IMR-90 (cell line): ENCODE results near the gene SPAG8. TPM values are rescaled to one million over a fixed set of nuclear protein-coding genes. Genes with fewer than 3 reads are reported as not detected.
A peak's percentile ranks its signal among the peaks of the same experiment; 100 is the strongest.

Source experiments
- ATAC-seq: fragments of 200-7000 bp; cut with Tn5 transposase; 2 replicates; pipeline ENCODE4 v1.9.1; 2020; ENCODE audit warnings: low read depth, mild to moderate bottlenecking, moderate library complexity
- BruUV-seq: library from RNA; stranded (reverse); fragments of 400-500 nt; replicated peaks from 2 replicates; lab custom pipeline; 2021; lab: Mats Ljungman, UMichigan
- CTCF ChIA-PET: fragments of 300-600 bp; formaldehyde crosslinking; extraction: SDS; loops from one replicate; lab custom pipeline; 2021; ENCODE audit warnings: antibody characterized with exemption; lab: Yijun Ruan, JAX
- POLR2A ChIA-PET: fragments of 300-600 bp; sonication (Branson Sonifier 250); formaldehyde crosslinking; loops from one replicate; lab custom pipeline; 2022; ENCODE audit warnings: antibody characterized with exemption; ENCODE audit not compliant: unreplicated experiment; lab: Charles Lee
- DNase-seq: peaks from one replicate; pipeline ENCODE4 v3.0.0; 2013
- H2AFZ ChIP-seq: replicated peaks from 2 replicates; pipeline ENCODE3; 2013; ENCODE audit warnings: low read length, mild to moderate bottlenecking; ENCODE audit not compliant: poor library complexity
- H2AK5ac ChIP-seq: 2 replicates; pipeline ENCODE4 v1.6.1; 2013; ENCODE audit warnings: low read depth, low read length, inconsistent platforms
- H2AK9ac ChIP-seq: replicated peaks from 2 replicates; pipeline ENCODE3; 2013; ENCODE audit warnings: mild to moderate bottlenecking, low read depth, low read length, moderate library complexity; ENCODE audit not compliant: poor library complexity
- H2BK120ac ChIP-seq: 2 replicates; pipeline ENCODE4 v1.6.1; 2013; ENCODE audit warnings: low read depth, low read length, inconsistent platforms
- H2BK15ac ChIP-seq: 3 replicates; pipeline ENCODE4 v1.6.1; 2013; ENCODE audit warnings: low read depth, low read length, inconsistent platforms
- H2BK20ac ChIP-seq: 2 replicates; pipeline ENCODE4 v1.6.1; 2013; ENCODE audit warnings: low read depth, mild to moderate bottlenecking, inconsistent platforms, low read length, moderate library complexity
- H2BK5ac ChIP-seq: 2 replicates; pipeline ENCODE4 v1.6.1; 2013; ENCODE audit warnings: mild to moderate bottlenecking, low read depth, low read length, inconsistent platforms; ENCODE audit not compliant: poor library complexity, severe bottlenecking
- H3K14ac ChIP-seq: replicated peaks from 2 replicates; pipeline ENCODE4 v1.6.1; 2013; ENCODE audit warnings: low read depth, low read length, inconsistent platforms
- H3K18ac ChIP-seq: 2 replicates; pipeline ENCODE4 v1.6.1; 2013; ENCODE audit warnings: low read depth, low read length, control low read depth
- H3K23ac ChIP-seq: 2 replicates; pipeline ENCODE4 v1.6.1; 2013; ENCODE audit warnings: low read depth, low read length, inconsistent platforms
- H3K27ac ChIP-seq: 2 replicates; pipeline ENCODE4 v1.5.1; 2013; ENCODE audit warnings: mild to moderate bottlenecking, control low read depth, low read length; ENCODE audit not compliant: insufficient read depth
- H3K27me3 ChIP-seq: 2 replicates; pipeline ENCODE4 v1.6.1; 2013; ENCODE audit warnings: low read length; ENCODE audit not compliant: control insufficient read depth, insufficient read depth
- H3K36me3 ChIP-seq: 2 replicates; pipeline ENCODE4 v1.6.1; 2013; ENCODE audit warnings: low read length, mixed read lengths; ENCODE audit not compliant: control insufficient read depth, insufficient read depth
- H3K4ac ChIP-seq: 2 replicates; pipeline ENCODE4 v1.6.1; 2013; ENCODE audit warnings: low read depth, low read length, inconsistent platforms
- H3K4me1 ChIP-seq: 2 replicates; pipeline ENCODE4 v1.6.1; 2013; ENCODE audit warnings: low read length, mixed read lengths; ENCODE audit not compliant: control insufficient read depth, insufficient read depth
- H3K4me2 ChIP-seq: 2 replicates; pipeline ENCODE4 v1.6.1; 2013; ENCODE audit warnings: low read depth, mild to moderate bottlenecking, control low read depth, low read length, moderate library complexity
- H3K4me3 ChIP-seq: 2 replicates; pipeline ENCODE4 v1.5.1; 2013; ENCODE audit warnings: low read depth, mild to moderate bottlenecking, control low read depth, low read length, moderate library complexity; ENCODE audit not compliant: insufficient read depth
- H3K56ac ChIP-seq: 2 replicates; pipeline ENCODE4 v1.6.1; 2013; ENCODE audit warnings: low read length, inconsistent platforms; ENCODE audit not compliant: insufficient read depth; ENCODE audit errors: extremely low read depth
- H3K79me1 ChIP-seq, 2 experiments: 2 replicates each; pipeline ENCODE4 v1.6.1; 2013; ENCODE audit warnings: low read length in 2 of 2, inconsistent platforms in 1 of 2, low read depth in 1 of 2
- H3K9ac ChIP-seq: 2 replicates; pipeline ENCODE4 v1.6.1; 2013; ENCODE audit warnings: low read depth, low read length, control low read depth
- H3K9me1 ChIP-seq: 2 replicates; pipeline ENCODE4 v1.6.1; 2013; ENCODE audit warnings: low read length, inconsistent platforms; ENCODE audit not compliant: insufficient read depth
- H3K9me3 ChIP-seq: 2 replicates; pipeline ENCODE4 v1.6.1; 2013; ENCODE audit warnings: low read length; ENCODE audit not compliant: control insufficient read depth, insufficient read depth
- H4K20me1 ChIP-seq: 2 replicates; pipeline ENCODE4 v1.6.1; 2013; ENCODE audit warnings: low read length, inconsistent platforms; ENCODE audit not compliant: insufficient read depth
- H4K5ac ChIP-seq: 2 replicates; pipeline ENCODE4 v1.6.1; 2013; ENCODE audit warnings: mild to moderate bottlenecking, low read depth, low read length, control low read depth
- H4K8ac ChIP-seq, 2 experiments: 2 replicates each; pipeline ENCODE4 v1.6.1; 2013; ENCODE audit warnings: low read depth in 2 of 2, low read length in 2 of 2, control low read depth in 1 of 2, inconsistent platforms in 1 of 2
- H4K91ac ChIP-seq: 2 replicates; pipeline ENCODE4 v1.6.1; 2013; ENCODE audit warnings: low read depth, low read length, inconsistent platforms; ENCODE audit not compliant: insufficient read depth
- POLR2A ChIP-seq: IDR thresholded peaks from 2 replicates; pipeline ENCODE4 v1.6.1; 2012; ENCODE audit warnings: mild to moderate bottlenecking, low read depth, low read length
- WGBS, 2 experiments: methylation state at CpG; one replicate each; pipeline versions ENCODE4 v1.1.5 to v1.1.7; 2013; ENCODE audit warnings: missing lambda C conversion rate in 2 of 2; ENCODE audit not compliant: insufficient read length in 1 of 2; ENCODE audit errors: extremely low coverage in 2 of 2; 5-methylcytosine and 5-hydroxymethylcytosine counted together
- dilution Hi-C: fragments of 300-500 bp; cut with HindIII; formaldehyde crosslinking; loops from one replicate; pipeline ENCODE4 v1.14.3; 2018; ENCODE audit warnings: low sequenced_read_pairs; ENCODE audit not compliant: unreplicated experiment
- in situ Hi-C: fragments of 300-500 bp; cut with MboI; formaldehyde crosslinking; loops from 3 replicates; pipeline ENCODE4 v1.14.3; 2019; ENCODE audit warnings: low sequenced_read_pairs, inconsistent platforms, mixed read lengths
- intact Hi-C: fragments of 100-400 bp; cut with micrococcal nuclease; formaldehyde crosslinking; loops from 2 replicates; pipeline ENCODE4 v1.10.0; 2022
- polyA plus RNA-seq, 3 experiments: library from polyadenylated mRNA; depleted of rRNA; stranded (reverse); fragments of >200 nt; gene quantifications; 2 replicates each; pipeline ENCODE4 v1.2.3, GENCODE V29; 2012; ENCODE audit warnings: low replicate concordance in 1 of 3
- total RNA-seq: library from RNA; depleted of rRNA; stranded (reverse); fragments of >200 nt; gene quantifications from 2 replicates; pipeline ENCODE4 v1.2.3, GENCODE V29; 2012

The SPAG8 gene
- total and polyA plus RNA-seq, 2 of the 4 experiments (the other 2 are of a cell fraction): 0.72 to 0.84 TPM

DNA sequence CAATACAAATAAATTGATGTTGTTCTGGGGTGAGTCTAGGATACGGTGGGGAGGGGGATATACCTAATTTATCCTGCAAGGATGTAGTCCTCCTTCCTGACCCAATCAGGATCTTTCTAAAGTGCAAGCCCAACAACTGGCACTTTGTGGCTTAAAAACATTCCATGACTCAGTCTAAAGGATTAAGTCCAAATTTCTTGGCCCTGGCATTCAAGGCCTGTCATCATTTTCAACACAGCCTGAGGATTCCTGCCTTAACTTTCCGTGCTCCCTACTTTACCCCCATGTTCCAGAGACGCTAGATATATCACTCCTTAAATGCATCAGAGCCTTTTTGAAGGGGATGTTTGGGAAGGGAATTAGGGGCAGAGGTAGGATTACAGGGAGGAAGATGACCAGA is 15.4 kb upstream of the SPAG8 start:
- H3K4me1 ChIP-seq: peaks cover 9% of the 10 kb centered on the region
- POLR2A ChIA-PET: no interaction called here
- peak overlapping the region; percentile 39; the same call in 1 of the 2 replicates for H4K5ac ChIP-seq
- no peak overlapping the region for H2AK9ac ChIP-seq
- H3K27me3 ChIP-seq: no peaks in the 10 kb centered on the region
- no peak overlapping the region; the same call in 1 of the 2 replicates for H3K14ac ChIP-seq
- peak overlapping the region; percentile 4 for H2AFZ ChIP-seq
- peaks cover 17% of the 10 kb centered on the region for H3K9me1 ChIP-seq
- no peak overlapping the region; the same call in 1 of the 2 replicates for H2BK20ac ChIP-seq
- 0 out of 4 replicates have a peak overlapping the region, but pooled peaks of 1 of the 2 experiments have one; percentile 9 for H4K8ac ChIP-seq
- CTCF ChIA-PET: interaction anchor here (1.4 to 2.8 kb wide), 2 partner anchors 37 to 55 kb away, joined by 3 to 37 read pairs; no protein-coding TSS in a partner anchor
- TF ChIP-seq POLR2A: no peak
- no peak overlapping the region for H3K18ac ChIP-seq
- H2AK5ac ChIP-seq: peak overlapping the region; percentile 0; the same call in 1 of the 2 replicates
- ATAC-seq (no peak), DNase-seq (peak; percentile 71)
- no peak overlapping the region for H3K9ac ChIP-seq
- H3K4ac ChIP-seq: peak overlapping the region; percentile 62; the same call in 1 of the 2 replicates
- no peak overlapping the region; the same call in 1 of the 2 replicates for H3K4me2 ChIP-seq
- no peaks in the 10 kb centered on the region for H3K36me3 ChIP-seq
- H4K91ac ChIP-seq: no peak overlapping the region
- no peak overlapping the region for H3K56ac ChIP-seq
- no CpG with 5 or more reads among the region's 3 CpGs for whole genome bisulfite sequencing, 2 experiments
- no peak overlapping the region for H3K27ac ChIP-seq
- H3K4me3 ChIP-seq: no peak overlapping the region
- intact Hi-C loops (loop anchor here (10.0 kb wide), 1 partner anchor 197 kb away; no protein-coding TSS in a partner anchor), dilution Hi-C loops (no loop called here), in situ Hi-C loops (no loop called here)
- H3K9me3 ChIP-seq: no peaks in the 10 kb centered on the region
- peaks cover 2 to 18% of the 10 kb centered on the region in 2 experiments; a peak in 3 of 4 replicates for H3K79me1 ChIP-seq
- BruUV-seq: no TSS peak
- no peak overlapping the region for H3K23ac ChIP-seq
- peak overlapping the region; percentile 55 for H2BK5ac ChIP-seq
- peak overlapping the region; percentile 32; the same call in 1 of the 2 replicates for H2BK120ac ChIP-seq
- no peaks in the 10 kb centered on the region for H4K20me1 ChIP-seq
- no peak overlapping the region for H2BK15ac ChIP-seq
